Right ventricle myocardium inferior (tissue), 1 donor: ENCODE measurements around the gene SIAH1. TPM values are rescaled to one million over a fixed set of nuclear protein-coding genes. Genes with fewer than 3 reads are reported as not detected.
"Not testable (repeated sequence)": the region's sequence is repeated elsewhere in the genome, so short reads cannot be mapped to it uniquely, and the experiment has no call there.

Experiments used
- ATAC-seq: fragments of 200-7000 bp; cut with Tn5 transposase; one replicate; pipeline ENCODE4 v1.9.1; 2020; ENCODE audit warnings: mild to moderate bottlenecking, moderate library complexity
- DNase-seq: peaks from one replicate; pipeline ENCODE4 v3.0.0; 2021; ENCODE audit errors: missing footprints
- intact Hi-C: fragments of 100-400 bp; cut with DNase I; formaldehyde crosslinking; loops from one replicate; pipeline ENCODE4 v1.11.0; 2022
- total RNA-seq: library from RNA; stranded (reverse); fragmentation: NEBNext Ultra II Directional; extraction: Animal tissue kit (Norgen Biotek cat#: 25700); gene quantifications from one replicate; pipeline ENCODE4 v1.2.1, GENCODE V29; 2021
- donor health status: DM: no; HTN: yes; CAD: no; lungs with severe emphysema.

SIAH1 gene
- total RNA-seq, 1 donor from 2014 or later, result 16.1 TPM

DNA sequence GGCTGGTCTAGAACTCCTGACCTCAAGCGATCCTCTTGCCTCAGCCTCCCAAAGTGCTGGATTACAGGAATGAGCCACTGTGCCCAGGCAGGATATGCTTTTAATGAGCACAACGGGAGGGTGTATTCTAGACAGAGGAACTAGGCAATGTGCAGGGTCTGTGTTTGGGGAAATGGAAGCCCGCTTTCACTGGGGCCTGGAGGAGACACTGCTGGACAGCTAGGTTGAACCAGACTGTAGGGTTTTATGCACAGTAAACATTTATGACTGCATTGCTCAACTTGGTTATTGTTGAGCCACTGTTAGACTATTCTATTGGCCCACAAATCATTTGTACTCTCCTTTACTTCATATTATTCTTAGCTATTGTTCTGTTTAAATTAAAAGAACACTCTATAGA is 10.2 kb upstream of the SIAH1 start:
- DNase-seq (no peak), ATAC-seq (no peak)
- intact Hi-C loops, result no loop called here

- intact Hi-C loops, result no loop called here
- DNase-seq, result no peak
- no peak for ATAC-seq
Observed at GRCh38 chr16:48394355-48394703, 9.1 kb upstream of the SIAH1 start.

GRCh38 chr16:48393485-48394354 is 8.5 kb upstream of the SIAH1 start:
- DNase-seq, result no peak
- intact Hi-C loops, result no loop called here
- ATAC-seq, result peak; percentile 86

GRCh38 chr16:48392407-48392806 is 7.2 kb upstream of the SIAH1 start:
- DNase-seq (no peak), ATAC-seq (no peak)
- intact Hi-C loops, result no loop called here

DNA sequence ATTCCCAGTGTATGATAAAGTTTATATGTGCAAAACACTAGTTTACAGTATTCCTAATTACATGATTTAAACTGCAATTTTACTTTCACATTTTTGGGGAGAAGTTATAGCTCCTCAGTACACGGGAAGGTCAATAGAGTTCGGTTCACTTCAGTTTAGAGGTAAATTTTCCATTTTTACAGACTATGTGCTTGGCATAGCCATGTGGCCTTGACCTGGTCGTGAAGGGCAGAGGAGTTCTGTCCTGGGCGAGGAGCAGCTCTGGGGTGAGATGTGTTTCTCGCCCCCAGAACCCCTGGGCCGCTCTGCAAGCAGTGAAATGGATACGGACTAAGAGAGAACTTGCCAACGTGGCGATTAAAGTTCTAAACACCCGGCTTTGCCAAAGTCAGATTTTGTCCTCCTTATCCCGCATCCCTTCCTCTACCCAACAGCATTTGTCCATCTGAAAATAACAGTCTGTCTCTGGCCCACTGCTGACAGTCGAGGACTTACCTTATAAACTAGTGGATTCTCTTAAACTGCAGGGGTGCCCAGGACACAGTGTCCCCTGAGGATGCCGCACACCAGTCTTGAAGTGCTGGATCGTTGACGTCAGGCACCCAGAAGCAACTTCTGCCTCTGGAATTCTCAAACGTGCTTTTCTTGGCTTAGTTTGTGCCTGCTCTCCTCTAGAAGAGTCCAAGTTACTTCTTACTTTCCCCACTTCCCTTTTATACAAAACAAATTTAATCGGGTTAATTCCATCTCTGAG is 1.5 kb upstream of the SIAH1 start:
- intact Hi-C loops, result no loop called here
- no peak for ATAC-seq
- DNase-seq, result no peak

GRCh38 chr16:48384520-48385252 is 527 bp downstream of the SIAH1 start:
- DNase-seq, result peak; percentile 80
- intact Hi-C loops, result loop anchor here (2.0 kb wide), 2 partner anchors 20 to 238 kb away; no protein-coding TSS in a partner anchor
- ATAC-seq, result peak; percentile 66

- intact Hi-C loops, result loop anchor here (2.0 kb wide), 2 partner anchors 19 to 239 kb away; no protein-coding TSS in a partner anchor
- ATAC-seq (no peak), DNase-seq (no peak)
Observed at GRCh38 chr16:48383877-48384519, 1.2 kb downstream of the SIAH1 start.

GRCh38 chr16:48383009-48383876 is 2.0 kb downstream of the SIAH1 start:
- ATAC-seq (no peak), DNase-seq (no peak)
- intact Hi-C loops, result no loop called here

DNA sequence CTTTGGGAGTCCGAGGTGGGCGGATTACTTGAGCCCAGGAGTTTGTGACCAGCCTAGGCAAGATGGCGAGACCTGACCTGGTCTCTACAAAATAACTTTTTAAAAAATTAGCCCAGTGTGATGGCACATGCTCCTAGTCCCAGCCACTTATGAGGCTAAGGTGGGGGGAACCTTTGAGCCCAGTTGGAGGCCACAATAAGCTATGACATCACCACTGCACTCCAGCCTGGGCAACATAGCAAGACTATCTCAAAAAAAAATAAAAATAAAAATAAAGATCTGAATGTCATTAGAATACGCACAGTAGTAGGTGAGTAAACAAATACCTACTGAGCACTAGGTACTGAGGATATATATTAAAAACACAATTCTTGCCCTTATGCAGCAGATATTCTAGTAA is 3.1 kb downstream of the SIAH1 start:
- ATAC-seq (no peak), DNase-seq (no peak)
- intact Hi-C loops, result no loop called here

GRCh38 chr16:48381201-48381600 is 4.0 kb downstream of the SIAH1 start:
- no peak for DNase-seq
- intact Hi-C loops, result no loop called here
- no peak for ATAC-seq

DNA sequence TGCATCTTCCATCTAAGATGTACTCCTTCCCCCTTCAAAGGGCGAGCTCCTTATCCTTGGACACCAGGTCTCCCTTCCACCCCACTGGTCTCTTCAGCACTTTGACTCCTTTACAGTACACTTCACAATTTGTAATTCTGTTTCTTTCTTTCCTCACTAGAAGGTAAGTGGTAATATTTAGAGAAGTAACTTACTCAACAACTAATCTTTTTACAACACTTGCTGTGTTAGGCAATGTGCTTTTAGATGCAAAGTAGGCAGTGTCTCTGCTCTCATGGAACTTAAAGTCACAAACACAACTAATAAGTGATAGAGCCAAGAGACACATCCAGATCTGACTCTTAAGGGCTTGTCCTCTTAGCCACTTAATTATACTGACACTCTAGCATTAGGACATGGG is 6.4 kb downstream of the SIAH1 start:
- ATAC-seq (peak; percentile 32), DNase-seq (no peak)
- intact Hi-C loops, result no loop called here

DNA sequence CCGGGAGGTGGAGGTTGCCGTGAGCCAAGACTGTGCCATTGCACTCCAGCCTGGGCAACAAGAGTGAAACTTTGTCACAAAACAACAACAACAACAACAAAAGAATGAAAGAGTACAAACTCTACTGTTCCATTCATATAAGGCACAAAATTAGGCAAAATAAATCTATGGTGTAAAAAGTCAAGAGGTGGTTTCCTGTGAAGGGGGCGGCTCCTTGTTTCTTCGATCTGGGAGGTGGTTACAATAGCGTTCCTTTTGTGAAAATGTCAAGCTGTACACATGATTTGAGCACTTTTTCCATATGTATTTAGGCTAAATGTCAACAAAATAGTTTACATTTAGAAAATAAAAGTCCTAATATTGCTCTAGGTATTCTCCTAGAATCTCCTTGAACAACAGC is 6.9 kb downstream of the SIAH1 start:
- intact Hi-C loops, result no loop called here
- DNase-seq (no peak), ATAC-seq (no peak)

DNA sequence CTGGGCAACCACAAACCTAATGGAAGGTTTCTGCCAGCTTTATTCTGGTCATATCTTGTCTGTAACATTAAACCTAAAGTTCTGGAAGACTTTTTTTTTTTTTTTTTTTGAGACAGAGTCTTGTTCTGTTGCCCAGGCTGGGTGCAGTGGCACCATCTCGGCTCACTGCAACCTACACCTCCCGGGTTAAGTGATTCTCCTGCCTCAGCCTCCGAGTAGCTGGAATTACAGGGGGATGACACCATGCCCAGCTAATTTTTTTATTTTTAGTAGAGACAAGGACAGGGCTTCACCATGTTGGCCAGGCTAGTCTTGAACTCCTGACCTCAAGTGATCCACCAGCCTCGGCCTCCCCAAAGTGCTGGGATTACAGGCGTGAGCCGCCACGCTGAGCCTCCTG is 7.9 kb downstream of the SIAH1 start:
- intact Hi-C loops, DNase-seq, ATAC-seq: not testable (repeated sequence)

GRCh38 chr16:48374255-48374654 is 11.0 kb downstream of the SIAH1 start:
- intact Hi-C loops, result no loop called here
- DNase-seq (no peak), ATAC-seq (no peak)

GRCh38 chr16:48373258-48374029 is 11.8 kb downstream of the SIAH1 start:
- DNase-seq (no peak), ATAC-seq (no peak)
- intact Hi-C loops, result no loop called here

DNA sequence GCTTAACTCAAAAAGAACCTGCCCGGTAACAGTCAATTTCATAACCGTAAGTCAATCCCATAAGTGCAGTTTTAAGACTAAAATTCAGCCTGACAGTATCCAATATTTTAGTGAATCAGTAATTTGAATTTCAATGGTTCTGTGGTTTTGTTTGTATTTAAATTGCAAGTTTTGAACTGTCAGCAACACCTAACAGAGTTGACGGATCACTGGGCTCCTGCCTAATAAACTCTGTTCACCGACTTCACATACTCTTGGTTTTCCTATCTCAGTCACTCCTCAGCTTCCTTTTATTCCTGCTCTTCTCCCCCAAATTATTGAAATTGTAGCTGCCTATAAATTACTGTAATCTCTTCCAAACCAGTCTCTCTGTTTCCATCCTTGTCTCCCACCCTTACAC is 12.5 kb downstream of the SIAH1 start:
- ATAC-seq (no peak), DNase-seq (no peak)
- intact Hi-C loops, result no loop called here

GRCh38 chr16:48371393-48371780 is 13.8 kb downstream of the SIAH1 start:
- intact Hi-C loops, result no loop called here
- no peak for DNase-seq
- no peak for ATAC-seq
